ENCODE measurements around the gene MCFD2.
"Not testable (repeated sequence)": the region's sequence is repeated elsewhere in the genome, so short reads cannot be mapped to it uniquely, and the experiment has no call there.

MCFD2 gene

GRCh38 chr2:46923041-46923528, 7.5 kb upstream of the MCFD2 start:
- peaks cover 13% of the 10 kb centered on the region for H3K4me1 Mint-ChIP-seq (ENCODE audit: low read depth)
- H3K27ac Mint-ChIP-seq, result no peak overlapping the region
- peaks cover 12% of the 10 kb centered on the region for H3K36me3 Mint-ChIP-seq (ENCODE audit: low read depth)
- no peaks in the 10 kb centered on the region for H3K27me3 Mint-ChIP-seq (ENCODE audit: low read depth)
- H3K9me3 Mint-ChIP-seq, result peaks cover 14% of the 10 kb centered on the region
- H3K4me3 Mint-ChIP-seq, result no peak overlapping the region

- H3K27me3 Mint-ChIP-seq (ENCODE audit: low read depth), result peaks cover under 1% of the 10 kb centered on the region
- H3K36me3 Mint-ChIP-seq (ENCODE audit: low read depth), result peaks cover 12% of the 10 kb centered on the region
- H3K4me3 Mint-ChIP-seq, result no peak overlapping the region
- H3K27ac Mint-ChIP-seq, result no peak overlapping the region
- H3K9me3 Mint-ChIP-seq, result peaks cover 14% of the 10 kb centered on the region
- peaks cover 18% of the 10 kb centered on the region for H3K4me1 Mint-ChIP-seq (ENCODE audit: low read depth)
Measured at GRCh38 chr2:46922606-46923005, 7.0 kb upstream of the MCFD2 start.

- Mint-ChIP-seq H3K9me3 (peaks cover 11% of the 10 kb centered on the region), H3K27me3 (ENCODE audit: low read depth) (peaks cover 4% of the 10 kb centered on the region), H3K4me1 (ENCODE audit: low read depth) (peaks cover 22% of the 10 kb centered on the region), H3K36me3 (ENCODE audit: low read depth) (peaks cover 9% of the 10 kb centered on the region), H3K27ac (no peak overlapping the region), H3K4me3 (no peak overlapping the region)
Measured at GRCh38 chr2:46921676-46922448, 6.3 kb upstream of the MCFD2 start.

- no peak overlapping the region for H3K27ac Mint-ChIP-seq
- peak overlapping the region; percentile 68 for H3K4me3 Mint-ChIP-seq
- H3K9me3 Mint-ChIP-seq, result no peaks in the 10 kb centered on the region
- H3K36me3 Mint-ChIP-seq (ENCODE audit: low read depth), result peaks cover 10% of the 10 kb centered on the region
- peaks cover 4% of the 10 kb centered on the region for H3K27me3 Mint-ChIP-seq (ENCODE audit: low read depth)
- peaks cover 36% of the 10 kb centered on the region for H3K4me1 Mint-ChIP-seq (ENCODE audit: low read depth)
Measured at GRCh38 chr2:46917628-46918027, 2.0 kb upstream of the MCFD2 start.

- Mint-ChIP-seq H3K4me1 (ENCODE audit: low read depth) (peaks cover 30% of the 10 kb centered on the region), H3K36me3 (ENCODE audit: low read depth) (peaks cover 10% of the 10 kb centered on the region), H3K27me3 (ENCODE audit: low read depth) (peaks cover 4% of the 10 kb centered on the region), H3K4me3 (peak overlapping the region; percentile 83), H3K9me3 (no peaks in the 10 kb centered on the region), H3K27ac (peak overlapping the region; percentile 83)
Measured at GRCh38 chr2:46915811-46916630, 415 bp upstream of the MCFD2 start.

GRCh38 chr2:46914578-46915230, 902 bp downstream of the MCFD2 start:
- Mint-ChIP-seq H3K27me3 (ENCODE audit: low read depth) (peaks cover 4% of the 10 kb centered on the region), H3K4me1 (ENCODE audit: low read depth) (peaks cover 33% of the 10 kb centered on the region), H3K4me3 (peak overlapping the region; percentile 96), H3K9me3 (no peaks in the 10 kb centered on the region), H3K27ac (peak overlapping the region; percentile 68), H3K36me3 (ENCODE audit: low read depth) (peaks cover 12% of the 10 kb centered on the region)

GRCh38 chr2:46913471-46914381, 1.9 kb downstream of the MCFD2 start:
- peaks cover 41% of the 10 kb centered on the region for H3K4me1 Mint-ChIP-seq (ENCODE audit: low read depth)

GRCh38 chr2:46909771-46910419, 5.7 kb downstream of the MCFD2 start:
- peaks cover 27% of the 10 kb centered on the region for H3K4me1 Mint-ChIP-seq (ENCODE audit: low read depth)
- H3K4me3 Mint-ChIP-seq, result no peak overlapping the region
- H3K27me3 Mint-ChIP-seq (ENCODE audit: low read depth), result no peaks in the 10 kb centered on the region
- H3K27ac Mint-ChIP-seq, result no peak overlapping the region
- peaks cover 33% of the 10 kb centered on the region for H3K36me3 Mint-ChIP-seq (ENCODE audit: low read depth)
- H3K9me3 Mint-ChIP-seq, result no peaks in the 10 kb centered on the region

More at GRCh38 chr2:46913471-46914381, 1.9 kb downstream of the MCFD2 start:
- Mint-ChIP-seq H3K4me3 (peak overlapping the region; percentile 96), H3K27me3 (ENCODE audit: low read depth) (peaks cover 4% of the 10 kb centered on the region), H3K36me3 (ENCODE audit: low read depth) (peaks cover 12% of the 10 kb centered on the region), H3K9me3 (no peaks in the 10 kb centered on the region), H3K27ac (no peak overlapping the region)

- Mint-ChIP-seq H3K27ac (no peak overlapping the region), H3K9me3 (no peaks in the 10 kb centered on the region), H3K4me1 (ENCODE audit: low read depth) (peaks cover 20% of the 10 kb centered on the region), H3K27me3 (ENCODE audit: low read depth) (no peaks in the 10 kb centered on the region), H3K36me3 (ENCODE audit: low read depth) (peaks cover 33% of the 10 kb centered on the region), H3K4me3 (no peak overlapping the region)
Measured at GRCh38 chr2:46909150-46909549, 6.5 kb downstream of the MCFD2 start.

- H3K36me3 Mint-ChIP-seq (ENCODE audit: low read depth), result peaks cover 32% of the 10 kb centered on the region
- not testable (repeated sequence) for H3K9me3 Mint-ChIP-seq; H3K27me3 Mint-ChIP-seq (ENCODE audit: low read depth); H3K27ac Mint-ChIP-seq; H3K4me3 Mint-ChIP-seq
- H3K4me1 Mint-ChIP-seq (ENCODE audit: low read depth), result peaks cover 16% of the 10 kb centered on the region
Measured at GRCh38 chr2:46904908-46905678, 10.5 kb downstream of the MCFD2 start.

- not testable (repeated sequence) for H3K4me1 Mint-ChIP-seq (ENCODE audit: low read depth); H3K9me3 Mint-ChIP-seq; H3K4me3 Mint-ChIP-seq; H3K27ac Mint-ChIP-seq; H3K27me3 Mint-ChIP-seq (ENCODE audit: low read depth)
- peaks cover 27% of the 10 kb centered on the region for H3K36me3 Mint-ChIP-seq (ENCODE audit: low read depth)
Measured at GRCh38 chr2:46902980-46903379, 12.6 kb downstream of the MCFD2 start.

- no peak overlapping the region for H3K27ac Mint-ChIP-seq
- H3K9me3 Mint-ChIP-seq, result no peaks in the 10 kb centered on the region
- no peak overlapping the region for H3K4me3 Mint-ChIP-seq
- H3K4me1 Mint-ChIP-seq (ENCODE audit: low read depth), result peaks cover 2% of the 10 kb centered on the region
- peaks cover 24% of the 10 kb centered on the region for H3K36me3 Mint-ChIP-seq (ENCODE audit: low read depth)
- H3K27me3 Mint-ChIP-seq (ENCODE audit: low read depth), result no peaks in the 10 kb centered on the region
Measured at GRCh38 chr2:46902465-46902864, 13.1 kb downstream of the MCFD2 start.

GRCh38 chr2:46901611-46902010, 14.0 kb downstream of the MCFD2 start:
- Mint-ChIP-seq H3K4me1 (ENCODE audit: low read depth) (peaks cover 2% of the 10 kb centered on the region), H3K9me3 (no peaks in the 10 kb centered on the region), H3K4me3 (no peak overlapping the region), H3K27ac (no peak overlapping the region), H3K36me3 (ENCODE audit: low read depth) (peaks cover 16% of the 10 kb centered on the region), H3K27me3 (ENCODE audit: low read depth) (no peaks in the 10 kb centered on the region)
